Activated T-cell treated with anti-CD3 and anti-CD28 coated beads, Interleukin-2, amount 50 U/mL, for 24 hours (primary cell): ENCODE data around the gene ITGB4.
A peak's percentile ranks its signal among the peaks of the same experiment; 100 is the strongest.

Source experiments
- DNase-seq: peaks from one replicate; pipeline ENCODE4 v3.0.0-alpha.2; 2020
- H3K27ac Mint-ChIP-seq: 2 replicates; pipeline ENCODE4 v1.8.0; 2020; ENCODE audit warnings: mild to moderate bottlenecking, mixed read lengths
- H3K27me3 Mint-ChIP-seq: 2 replicates; pipeline ENCODE4 v1.8.0; 2020; ENCODE audit warnings: mixed read lengths
- H3K36me3 Mint-ChIP-seq: 2 replicates; pipeline ENCODE4 v1.8.0; 2020; ENCODE audit warnings: low read depth, mixed read lengths
- H3K4me1 Mint-ChIP-seq: 2 replicates; pipeline ENCODE4 v1.8.0; 2020; ENCODE audit warnings: low read depth, mixed read lengths
- H3K4me3 Mint-ChIP-seq: 2 replicates; pipeline ENCODE4 v1.8.0; 2020; ENCODE audit warnings: mild to moderate bottlenecking, moderate library complexity, mixed read lengths
- H3K9me3 Mint-ChIP-seq: 2 replicates; pipeline ENCODE4 v1.8.0; 2020; ENCODE audit warnings: mixed read lengths

Gene ITGB4

DNA sequence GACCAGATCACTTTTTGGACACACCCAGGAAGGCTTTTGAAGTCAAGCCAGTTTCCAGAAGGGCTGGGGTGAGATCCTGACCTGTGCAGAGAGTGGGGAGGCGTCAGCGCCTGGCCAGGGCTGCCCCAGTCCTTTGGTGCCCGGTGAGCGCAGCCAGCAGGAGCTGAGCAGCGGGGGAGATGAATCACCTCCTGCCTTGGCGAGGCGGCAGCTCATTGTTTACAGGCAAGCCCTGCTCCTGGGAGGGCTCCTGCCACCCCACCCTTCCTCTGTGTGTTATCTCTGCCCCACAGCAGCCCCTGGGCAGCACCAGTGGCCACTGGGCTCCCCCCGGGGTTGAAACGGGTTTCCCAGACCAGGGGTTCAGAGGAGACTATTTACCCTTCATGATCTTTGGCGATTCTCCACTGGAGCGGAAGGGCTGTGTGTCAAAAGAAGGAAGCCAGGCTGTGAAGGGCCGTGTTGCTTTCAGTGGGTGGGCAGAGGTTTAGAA, 14.1 kb upstream of the ITGB4 start:
- Mint-ChIP-seq H3K4me3 (no peak overlapping the region), H3K36me3 (peaks cover 67% of the 10 kb centered on the region), H3K4me1 (no peaks in the 10 kb centered on the region), H3K9me3 (no peaks in the 10 kb centered on the region), H3K27ac (peak overlapping the region; percentile 57), H3K27me3 (no peaks in the 10 kb centered on the region)
- no peak for DNase-seq

DNA sequence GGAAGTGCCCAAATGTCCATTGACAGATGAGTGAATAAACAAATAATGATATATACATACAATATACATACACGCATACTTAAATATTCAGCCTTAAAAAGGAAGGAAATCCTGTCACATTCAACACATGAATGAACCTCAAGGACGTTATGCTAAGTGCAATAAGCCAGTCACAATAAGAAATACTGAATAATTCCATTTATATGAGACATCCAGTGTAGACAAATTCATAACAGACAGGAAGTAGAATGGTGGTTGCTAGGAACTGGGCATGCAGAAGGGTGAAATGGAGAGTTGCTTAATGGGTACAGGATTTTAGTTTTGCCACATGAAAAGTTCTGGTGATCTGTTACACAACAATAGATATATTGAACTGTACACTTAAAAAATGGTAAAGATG, 8.8 kb upstream of the ITGB4 start:
- H3K4me1 Mint-ChIP-seq: no peaks in the 10 kb centered on the region
- peaks cover 14% of the 10 kb centered on the region for H3K36me3 Mint-ChIP-seq
- H3K4me3 Mint-ChIP-seq: no peak overlapping the region
- peaks cover 6% of the 10 kb centered on the region for H3K27me3 Mint-ChIP-seq
- DNase-seq: no peak
- no peaks in the 10 kb centered on the region for H3K9me3 Mint-ChIP-seq
- no peak overlapping the region for H3K27ac Mint-ChIP-seq

DNA sequence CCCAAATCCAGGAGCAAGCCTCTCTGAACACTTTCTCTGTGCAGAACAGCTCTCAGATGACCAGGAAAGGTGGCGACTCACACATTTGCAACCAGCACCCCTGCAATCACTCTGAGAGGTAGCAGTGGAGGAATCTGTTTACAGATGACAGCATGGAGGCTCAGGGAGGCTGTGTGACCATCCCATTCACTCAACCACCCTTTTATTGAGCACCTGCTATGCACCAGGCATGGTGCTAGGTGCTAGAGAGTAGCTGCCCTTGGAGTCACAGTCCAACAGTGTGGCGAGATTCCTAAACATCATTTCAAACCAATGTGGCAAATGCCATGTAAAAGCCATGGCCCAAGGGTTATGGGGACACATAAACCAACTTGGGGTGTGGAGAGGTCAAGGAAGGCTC, 1.5 kb upstream of the ITGB4 start:
- DNase-seq: no peak
- no peaks in the 10 kb centered on the region for H3K9me3 Mint-ChIP-seq
- H3K36me3 Mint-ChIP-seq: no peaks in the 10 kb centered on the region
- no peak overlapping the region for H3K4me3 Mint-ChIP-seq
- H3K27me3 Mint-ChIP-seq: peaks cover 17% of the 10 kb centered on the region
- H3K4me1 Mint-ChIP-seq: peaks cover 3% of the 10 kb centered on the region
- H3K27ac Mint-ChIP-seq: no peak overlapping the region

DNA sequence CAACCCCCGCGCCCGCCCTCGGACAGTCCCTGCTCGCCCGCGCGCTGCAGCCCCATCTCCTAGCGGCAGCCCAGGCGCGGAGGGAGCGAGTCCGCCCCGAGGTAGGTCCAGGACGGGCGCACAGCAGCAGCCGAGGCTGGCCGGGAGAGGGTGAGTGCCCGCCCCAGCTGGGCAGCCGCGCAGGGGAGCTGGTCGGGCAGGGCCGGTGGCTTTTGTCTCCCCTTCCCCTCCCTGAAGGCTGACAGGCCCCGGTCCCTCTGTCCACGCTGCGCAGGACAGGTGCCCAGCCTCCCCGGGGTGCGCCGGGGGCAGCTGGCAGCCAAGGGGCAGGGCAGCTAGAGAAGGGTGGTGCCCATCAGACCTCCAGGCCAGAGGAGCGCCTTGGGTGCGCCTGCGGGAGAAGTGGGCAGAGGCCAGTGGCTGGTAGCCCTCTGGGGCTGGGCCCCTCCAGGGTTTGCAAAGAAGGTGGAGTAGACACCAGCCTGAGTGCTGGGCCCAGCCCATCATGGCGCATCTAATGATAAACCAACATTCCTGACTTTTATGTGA, 278 bp downstream of the ITGB4 start:
- Mint-ChIP-seq H3K27me3 (peaks cover 13% of the 10 kb centered on the region), H3K9me3 (no peaks in the 10 kb centered on the region), H3K36me3 (no peaks in the 10 kb centered on the region), H3K27ac (no peak overlapping the region), H3K4me1 (peaks cover 3% of the 10 kb centered on the region), H3K4me3 (no peak overlapping the region)
- DNase-seq: no peak

DNA sequence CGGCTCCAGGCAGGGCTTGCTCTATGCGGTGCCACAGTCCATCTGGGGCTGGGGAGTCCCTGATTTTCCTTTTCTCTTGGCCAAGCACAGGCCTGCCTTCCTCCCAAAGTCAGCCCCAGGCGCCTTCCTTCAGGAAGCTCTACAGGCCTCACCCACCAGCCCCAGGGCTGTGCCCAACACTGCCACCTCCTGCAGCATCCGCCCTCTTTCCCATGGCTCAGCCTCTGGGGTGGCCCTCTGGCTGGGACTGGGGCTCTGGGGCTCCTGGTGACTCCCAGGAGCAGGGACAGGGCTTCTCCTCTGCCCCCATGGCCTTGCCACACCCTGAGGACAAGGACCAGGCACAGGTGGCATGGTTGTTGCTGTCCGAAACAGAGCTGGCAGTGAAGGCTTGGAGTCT, 817 bp downstream of the ITGB4 start:
- no peaks in the 10 kb centered on the region for H3K9me3 Mint-ChIP-seq
- H3K27me3 Mint-ChIP-seq: peaks cover 13% of the 10 kb centered on the region
- no peak overlapping the region for H3K27ac Mint-ChIP-seq
- peaks cover 3% of the 10 kb centered on the region for H3K4me1 Mint-ChIP-seq
- no peaks in the 10 kb centered on the region for H3K36me3 Mint-ChIP-seq
- peak overlapping the region; percentile 6 for H3K4me3 Mint-ChIP-seq
- no peak for DNase-seq

DNA sequence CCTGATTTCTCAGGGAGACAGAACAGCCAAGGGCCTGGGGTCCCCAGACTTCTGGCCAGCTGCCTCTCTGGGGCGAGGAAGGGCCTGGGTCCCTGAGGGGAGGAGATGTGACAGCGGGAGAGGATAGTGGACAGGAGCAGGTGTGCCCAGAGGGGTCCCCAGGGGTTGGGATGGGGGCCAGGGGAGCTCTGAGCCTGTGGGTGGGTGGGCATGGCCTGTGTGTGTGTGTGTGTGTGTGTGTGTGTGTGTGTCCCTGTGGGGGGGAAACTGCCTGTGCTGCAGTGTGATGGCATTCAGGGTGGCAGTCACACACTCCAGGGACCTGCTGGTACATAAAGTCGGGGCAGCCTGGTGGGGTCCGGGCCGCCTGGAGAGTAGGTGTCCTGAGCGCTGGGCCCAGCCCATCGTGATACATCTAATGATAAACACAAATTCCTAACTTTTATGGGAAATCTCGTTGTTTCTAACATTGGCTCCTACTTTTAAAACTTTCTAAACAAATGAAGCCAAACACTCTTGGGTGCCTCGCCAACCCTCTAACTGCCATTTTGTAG, 1.4 kb downstream of the ITGB4 start:
- no peak for DNase-seq
- Mint-ChIP-seq H3K36me3 (no peaks in the 10 kb centered on the region), H3K4me3 (no peak overlapping the region), H3K9me3 (no peaks in the 10 kb centered on the region), H3K4me1 (peaks cover 3% of the 10 kb centered on the region), H3K27ac (no peak overlapping the region), H3K27me3 (peaks cover 13% of the 10 kb centered on the region)

DNA sequence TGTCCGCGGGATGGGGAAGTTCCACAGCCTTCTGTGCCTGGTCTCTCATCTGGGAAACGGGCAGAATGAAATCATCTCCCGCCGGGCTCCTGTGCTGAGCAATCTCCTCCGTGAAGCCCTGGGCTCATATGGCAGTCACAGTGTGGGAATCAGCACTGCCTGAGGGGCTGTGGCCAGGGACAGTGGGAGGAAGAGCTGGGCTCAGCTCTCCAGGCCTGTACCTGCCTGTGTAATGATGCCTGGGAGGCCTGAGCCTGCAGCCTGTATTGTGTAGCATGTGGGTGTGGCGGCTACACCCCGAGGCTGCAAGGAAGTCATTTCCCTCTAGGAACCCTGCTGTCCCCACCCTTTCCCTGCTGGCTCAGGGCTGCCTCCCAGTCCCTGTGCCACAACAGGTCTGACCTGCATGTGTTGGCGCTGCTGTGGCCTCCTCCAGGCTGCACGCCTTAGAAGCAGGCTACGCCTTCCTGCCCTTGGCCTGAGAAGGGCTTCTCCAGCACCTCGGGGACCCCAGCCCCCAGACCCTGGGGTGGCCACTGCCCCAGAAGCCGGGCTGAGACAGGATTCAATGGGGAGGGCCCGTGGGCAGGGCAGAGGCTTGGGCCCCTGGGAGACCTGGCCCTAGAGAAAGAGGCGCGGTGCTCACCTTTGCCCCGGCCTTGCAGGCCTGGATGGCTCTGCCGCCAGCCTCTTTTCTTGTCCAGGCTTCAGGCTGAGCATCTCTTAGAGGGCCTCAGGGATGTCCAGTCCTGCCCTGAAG, 2.1 kb downstream of the ITGB4 start:
- Mint-ChIP-seq H3K36me3 (no peaks in the 10 kb centered on the region), H3K27ac (no peak overlapping the region), H3K4me3 (no peak overlapping the region), H3K4me1 (peaks cover 3% of the 10 kb centered on the region), H3K9me3 (no peaks in the 10 kb centered on the region), H3K27me3 (peaks cover 13% of the 10 kb centered on the region)
- no peak for DNase-seq

DNA sequence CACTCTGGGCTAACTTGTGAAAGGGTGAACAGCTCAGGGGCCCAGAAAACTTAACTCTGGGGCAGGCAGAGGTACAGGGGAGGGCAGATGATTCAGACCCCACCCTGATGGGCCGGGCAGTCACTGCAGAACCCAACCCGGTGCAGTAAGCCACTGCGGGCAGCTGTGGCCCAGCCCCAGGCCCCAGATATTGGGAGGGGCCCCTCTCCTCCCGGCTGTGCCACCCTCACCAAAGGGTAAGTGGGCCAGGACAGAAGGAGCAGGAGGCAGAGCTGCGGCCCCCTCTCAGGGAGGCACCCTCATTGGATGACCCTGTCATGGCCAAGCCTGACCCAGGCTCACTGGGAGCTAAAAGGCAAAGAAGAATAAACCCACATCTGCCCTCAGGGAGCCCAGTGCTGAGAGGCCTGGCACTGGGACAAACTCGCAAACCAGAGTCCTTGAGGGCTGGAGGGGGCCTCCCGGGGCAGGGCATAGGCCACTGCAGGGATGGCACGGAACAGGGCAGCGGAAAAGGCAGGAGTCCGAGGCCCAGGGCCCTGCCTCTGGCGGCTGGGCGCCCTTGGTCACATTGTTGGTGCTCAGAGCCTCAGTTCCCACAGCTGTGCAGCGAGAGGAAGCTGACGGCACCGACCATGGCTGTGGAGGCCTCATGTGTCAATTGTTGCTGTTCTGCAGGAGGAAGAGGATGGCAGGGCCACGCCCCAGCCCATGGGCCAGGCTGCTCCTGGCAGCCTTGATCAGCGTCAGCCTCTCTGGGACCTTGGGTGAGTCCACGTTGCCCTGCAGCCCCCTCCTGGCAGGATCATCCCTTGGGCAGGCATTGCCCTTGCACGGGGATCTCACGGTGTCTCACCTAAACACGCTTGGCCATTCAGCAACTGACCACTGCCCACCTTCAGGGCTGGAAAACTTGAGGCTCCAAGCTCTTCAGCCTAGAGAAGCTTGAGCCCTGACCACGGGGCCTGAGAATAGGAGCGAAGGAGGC, 3.1 kb downstream of the ITGB4 start:
- H3K27ac Mint-ChIP-seq: no peak overlapping the region
- H3K9me3 Mint-ChIP-seq: no peaks in the 10 kb centered on the region
- no peaks in the 10 kb centered on the region for H3K36me3 Mint-ChIP-seq
- H3K4me1 Mint-ChIP-seq: peaks cover 3% of the 10 kb centered on the region
- no peak overlapping the region for H3K4me3 Mint-ChIP-seq
- no peak for DNase-seq
- H3K27me3 Mint-ChIP-seq: peaks cover 13% of the 10 kb centered on the region

DNA sequence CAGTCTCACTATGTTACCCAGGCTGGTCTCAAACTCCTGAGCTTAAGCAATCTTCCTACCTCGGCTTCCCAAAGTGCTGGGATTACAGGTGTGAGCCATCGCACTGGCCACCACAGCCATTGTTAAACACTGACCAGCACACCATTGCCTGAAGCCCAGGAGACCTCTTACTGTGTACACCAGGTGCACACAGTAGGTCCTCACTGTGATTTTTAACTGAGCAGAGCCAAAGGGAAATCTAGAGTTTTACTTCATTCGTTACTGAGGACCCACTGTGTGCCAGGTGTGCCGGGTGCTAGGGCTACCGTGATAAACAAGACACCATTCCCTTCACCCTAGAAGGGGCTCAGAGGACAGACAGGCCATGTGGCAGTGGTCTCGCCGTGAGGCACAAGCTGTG, 4.2 kb downstream of the ITGB4 start:
- DNase-seq: no peak
- Mint-ChIP-seq H3K4me1 (peaks cover 2% of the 10 kb centered on the region), H3K27ac (no peak overlapping the region), H3K9me3 (no peaks in the 10 kb centered on the region), H3K27me3 (peaks cover 6% of the 10 kb centered on the region), H3K4me3 (no peak overlapping the region), H3K36me3 (no peaks in the 10 kb centered on the region)

DNA sequence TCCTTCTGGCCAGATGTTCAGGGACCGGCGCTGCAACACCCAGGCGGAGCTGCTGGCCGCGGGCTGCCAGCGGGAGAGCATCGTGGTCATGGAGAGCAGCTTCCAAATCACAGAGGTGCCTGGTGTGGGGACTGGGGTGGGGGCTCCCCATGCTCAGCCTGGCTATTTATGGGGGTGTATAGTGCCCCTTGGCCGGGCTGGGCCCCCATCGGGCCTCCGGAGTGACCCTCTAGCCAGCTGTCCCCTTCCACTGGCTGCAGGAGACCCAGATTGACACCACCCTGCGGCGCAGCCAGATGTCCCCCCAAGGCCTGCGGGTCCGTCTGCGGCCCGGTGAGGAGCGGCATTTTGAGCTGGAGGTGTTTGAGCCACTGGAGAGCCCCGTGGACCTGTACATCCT, 6.1 kb downstream of the ITGB4 start:
- H3K4me3 Mint-ChIP-seq: no peak overlapping the region

DNA sequence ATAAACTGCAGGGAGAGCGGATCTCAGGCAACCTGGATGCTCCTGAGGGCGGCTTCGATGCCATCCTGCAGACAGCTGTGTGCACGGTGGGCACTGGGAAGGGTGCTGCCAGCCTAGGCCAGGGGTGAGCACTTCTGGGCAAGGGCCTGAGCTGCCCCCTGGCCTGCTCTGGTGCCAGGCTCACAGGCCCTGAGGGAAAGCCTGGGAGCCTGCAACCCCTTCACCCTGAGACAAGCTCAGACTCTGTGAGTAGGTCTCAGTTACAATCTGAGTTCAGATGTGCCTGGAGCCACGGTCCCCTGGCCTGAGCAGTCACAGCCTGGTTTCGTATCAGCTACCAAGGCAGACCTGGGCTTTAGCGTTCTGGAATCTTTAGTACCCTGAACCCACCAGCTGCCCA, 8.1 kb downstream of the ITGB4 start:
- DNase-seq: no peak
- Mint-ChIP-seq H3K4me3 (no peak overlapping the region), H3K27ac (no peak overlapping the region), H3K4me1 (no peaks in the 10 kb centered on the region), H3K27me3 (no peaks in the 10 kb centered on the region), H3K9me3 (no peaks in the 10 kb centered on the region), H3K36me3 (no peaks in the 10 kb centered on the region)

More for the DNA sequence above, 6.1 kb downstream of the ITGB4 start:
- H3K4me1 Mint-ChIP-seq: no peaks in the 10 kb centered on the region
- H3K27me3 Mint-ChIP-seq: no peaks in the 10 kb centered on the region
- no peaks in the 10 kb centered on the region for H3K36me3 Mint-ChIP-seq
- H3K9me3 Mint-ChIP-seq: no peaks in the 10 kb centered on the region
- DNase-seq: no peak
- H3K27ac Mint-ChIP-seq: no peak overlapping the region

DNA sequence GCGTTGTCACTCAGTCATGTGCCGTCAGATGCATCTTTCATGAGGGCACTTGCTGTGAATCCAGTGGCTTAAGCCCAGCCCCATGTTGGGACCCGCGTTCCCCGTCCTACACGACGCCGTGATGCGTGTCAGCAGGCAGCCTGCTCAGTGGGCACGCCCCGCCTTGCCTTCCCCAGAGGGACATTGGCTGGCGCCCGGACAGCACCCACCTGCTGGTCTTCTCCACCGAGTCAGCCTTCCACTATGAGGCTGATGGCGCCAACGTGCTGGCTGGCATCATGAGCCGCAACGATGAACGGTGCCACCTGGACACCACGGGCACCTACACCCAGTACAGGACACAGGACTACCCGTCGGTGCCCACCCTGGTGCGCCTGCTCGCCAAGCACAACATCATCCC, 8.8 kb downstream of the ITGB4 start:
- DNase-seq: no peak
- no peaks in the 10 kb centered on the region for H3K9me3 Mint-ChIP-seq
- no peaks in the 10 kb centered on the region for H3K27me3 Mint-ChIP-seq
- H3K4me1 Mint-ChIP-seq: peaks cover 3% of the 10 kb centered on the region
- H3K27ac Mint-ChIP-seq: no peak overlapping the region
- H3K4me3 Mint-ChIP-seq: no peak overlapping the region
- H3K36me3 Mint-ChIP-seq: no peaks in the 10 kb centered on the region

DNA sequence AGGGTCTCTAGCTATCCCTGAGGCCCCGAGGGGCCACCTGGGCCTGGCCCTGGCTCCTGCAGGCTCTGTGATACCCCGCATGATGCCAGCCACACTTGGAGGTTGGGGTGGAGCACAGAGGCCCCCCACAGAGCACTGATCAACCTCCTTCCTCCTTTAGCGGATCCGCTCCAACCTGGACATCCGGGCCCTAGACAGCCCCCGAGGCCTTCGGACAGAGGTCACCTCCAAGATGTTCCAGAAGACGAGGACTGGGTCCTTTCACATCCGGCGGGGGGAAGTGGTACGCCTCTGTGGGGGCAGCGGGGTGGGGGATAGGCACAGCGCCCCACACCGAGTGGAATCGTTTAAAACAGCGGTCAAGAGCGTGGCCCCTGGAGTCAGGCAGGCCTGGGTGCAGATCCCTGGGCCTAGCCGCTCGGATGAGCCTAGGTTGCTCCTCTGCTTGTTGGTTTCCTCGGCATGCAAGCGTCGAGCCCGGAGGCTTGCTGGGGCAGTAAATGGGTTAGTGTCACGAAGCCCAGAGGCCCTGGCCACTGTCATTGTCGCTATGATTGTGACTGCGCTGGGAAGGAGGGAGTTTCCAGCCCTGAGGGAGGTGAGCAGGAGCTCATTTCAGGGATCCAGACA, 9.9 kb downstream of the ITGB4 start:
- Mint-ChIP-seq H3K4me3 (no peak overlapping the region), H3K9me3 (no peaks in the 10 kb centered on the region), H3K27me3 (no peaks in the 10 kb centered on the region), H3K4me1 (peaks cover 3% of the 10 kb centered on the region), H3K36me3 (no peaks in the 10 kb centered on the region), H3K27ac (no peak overlapping the region)
- DNase-seq: no peak
